Measurements from ENCODE around the gene CUX1. TPM values are rescaled to one million over a fixed set of nuclear protein-coding genes. Genes with fewer than 3 reads are reported as not detected.
A peak's percentile ranks its signal among the peaks of the same experiment; 100 is the strongest.

The CUX1 gene
- total and polyA plus RNA-seq, 12 donors, result 34.5 to 176 (median 145) TPM

GRCh38 chr7:101854084-101854865, 36.8 kb downstream of the CUX1 start:
- intact Hi-C loops (cut with DNase I), result no loop called here
- WGBS, 2 donors, result 91 to 94% methylated on average over 10 of the region's 10 CpGs
- H3K4me3 ChIP-seq, result no peak overlapping the region
- H3K9me3 ChIP-seq, result no peaks in the 10 kb centered on the region
- no peaks in the 10 kb centered on the region for H3K36me3 ChIP-seq
- TF ChIP-seq CTCF (IDR thresholded peaks at IDR 0.05), result no peak
- peaks cover 12 to 45% (median 37%) of the 10 kb centered on the region in 9 donors for H3K4me1 ChIP-seq
- no peak overlapping the region for H3K27ac ChIP-seq
- DNase-seq (no peak), ATAC-seq (no peak)
- H3K27me3 ChIP-seq, result no peaks in the 10 kb centered on the region

- Histone ChIP-seq H3K36me3 (no peaks in the 10 kb centered on the region), H3K4me3 (peak overlapping the region in 9 of 10 donors; percentile 22 to 55 (median 44)), H3K27me3 (no peaks in the 10 kb centered on the region), H3K9me3 (no peaks in the 10 kb centered on the region), H3K27ac (peak overlapping the region; percentile 76 to 94 (median 88)), H3K4me1 (peaks cover 12 to 66% (median 58%) of the 10 kb centered on the region in 9 donors)
- peak; percentile 30 to 65 (median 50) for TF ChIP-seq CTCF (IDR thresholded peaks at IDR 0.05)
- DNase-seq, result peak; percentile 89
- intact Hi-C loops (cut with DNase I), result loop anchor here in 3 of 10 donors (5.0 kb wide), 1 partner anchor 39 kb away; the partner anchor contains the start of gene CUX1 (in 3 of the 3)
- 6 to 9% methylated on average over 33 of the region's 33 CpGs for WGBS, 2 donors
- peak; percentile 86 to 96 (median 94) for ATAC-seq
These were observed 39.3 kb downstream of the CUX1 start for GRCh38 chr7:101856473-101857357.

GRCh38 chr7:101857358-101857811, 40.0 kb downstream of the CUX1 start:
- Histone ChIP-seq H3K4me3 (peak overlapping the region in 9 of 10 donors; percentile 22 to 55 (median 44)), H3K9me3 (no peaks in the 10 kb centered on the region), H3K27ac (peak overlapping the region; percentile 76 to 94 (median 88)), H3K36me3 (no peaks in the 10 kb centered on the region), H3K27me3 (no peaks in the 10 kb centered on the region), H3K4me1 (peaks cover 12 to 73% (median 65%) of the 10 kb centered on the region in 9 donors)
- no peak for ATAC-seq
- 75 to 77% methylated on average over 11 of the region's 11 CpGs for WGBS, 2 donors
- intact Hi-C loops (cut with DNase I), result loop anchor here in 3 of 10 donors (5.0 kb wide), 1 partner anchor 40 kb away; the partner anchor contains the start of gene CUX1 (in 3 of the 3)
- TF ChIP-seq CTCF (IDR thresholded peaks at IDR 0.05), result peak in 1 of 9 donors; percentile 5
- DNase-seq, result no peak

All from heart right ventricle (tissue), 16 donors.